Bone marrow (tissue), 2 donors: ENCODE results near the gene TGOLN2.

Source experiments
- DNase-seq, 2 donors: peaks; one replicate each; lab custom pipeline; 2025; lab: John Stamatoyannopoulos, UW

Gene TGOLN2

DNA sequence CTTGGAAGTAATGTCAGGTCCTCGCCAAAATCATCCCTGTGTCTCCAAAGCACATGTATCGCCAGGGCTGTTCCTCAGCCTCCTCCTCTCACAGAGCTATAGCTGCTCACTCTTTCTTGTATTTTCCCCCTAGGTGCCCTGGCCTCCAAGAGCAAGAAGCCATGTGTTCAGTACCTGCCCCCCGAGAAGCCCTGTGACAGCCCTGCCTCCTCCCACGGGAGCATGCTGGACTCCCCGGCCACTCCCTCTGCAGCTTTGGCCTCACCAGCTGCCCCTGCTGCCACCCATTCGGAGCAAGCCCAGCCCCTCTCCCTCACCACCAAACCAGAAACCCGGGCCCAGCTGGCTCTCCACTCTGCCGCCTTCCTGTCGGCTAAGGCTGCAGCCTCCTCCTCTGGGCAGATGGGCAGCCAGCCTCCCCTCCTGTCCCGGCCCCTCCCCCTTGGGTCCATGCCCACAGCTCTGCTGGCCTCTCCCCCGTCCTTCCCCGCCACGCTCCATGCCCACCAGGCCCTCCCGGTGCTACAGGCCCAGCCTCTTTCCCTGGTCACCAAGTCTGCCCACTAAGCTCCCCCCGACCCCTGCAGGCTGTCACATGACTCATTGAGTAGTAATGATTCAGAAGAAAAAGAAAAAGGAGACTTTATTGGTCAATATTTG lies 18.8 kb downstream of the TGOLN2 start:
- DNase-seq = no peak

- DNase-seq = no peak
Measured at GRCh38 chr2:85308201-85308600, 19.6 kb downstream of the TGOLN2 start.

DNA sequence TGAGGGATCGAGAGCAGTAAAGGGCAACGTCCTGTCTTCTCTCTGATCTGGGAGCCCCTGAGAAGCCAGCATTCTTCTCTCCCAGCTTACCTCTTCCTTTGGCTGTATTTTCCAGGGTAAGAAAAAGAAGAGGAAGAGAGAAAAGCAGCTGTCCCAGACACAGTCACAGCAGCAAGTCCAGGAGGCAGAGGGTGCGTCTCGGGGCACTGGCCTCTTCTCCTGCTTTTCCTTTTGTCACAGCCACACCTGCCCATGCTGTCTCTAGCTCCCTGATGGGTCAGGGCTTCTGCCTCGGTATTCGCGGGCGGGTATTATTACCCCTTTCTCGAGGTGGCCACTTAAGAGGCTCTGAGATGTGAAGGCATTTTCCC lies 20.3 kb downstream of the TGOLN2 start:
- DNase-seq = no peak

GRCh38 chr2:85303780-85304531 lies 23.8 kb downstream of the TGOLN2 start:
- no peak for DNase-seq

DNA sequence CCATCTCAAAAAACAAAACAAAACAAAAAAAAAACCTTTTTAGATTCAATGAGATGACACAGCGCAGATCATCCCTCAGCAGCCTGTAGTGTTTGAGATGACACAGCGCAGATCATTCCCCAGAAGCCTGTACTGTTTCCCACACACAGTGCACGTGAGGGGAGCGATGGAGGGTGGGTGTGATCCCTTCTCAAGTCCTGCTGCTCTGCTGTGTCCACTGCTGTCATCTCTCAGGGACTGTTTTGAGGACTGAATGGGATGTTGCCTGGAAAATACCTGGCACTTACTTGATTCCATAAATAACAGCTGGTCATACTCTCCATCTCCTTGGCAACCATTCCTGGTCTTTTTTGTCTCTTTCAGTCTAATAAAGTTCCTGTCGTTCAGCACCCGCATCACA lies 25.7 kb downstream of the TGOLN2 start:
- no peak for DNase-seq

- peak in 1 of 2 donors; percentile 76 for DNase-seq
Measured at GRCh38 chr2:85291425-85292023, 36.3 kb downstream of the TGOLN2 start.

DNA sequence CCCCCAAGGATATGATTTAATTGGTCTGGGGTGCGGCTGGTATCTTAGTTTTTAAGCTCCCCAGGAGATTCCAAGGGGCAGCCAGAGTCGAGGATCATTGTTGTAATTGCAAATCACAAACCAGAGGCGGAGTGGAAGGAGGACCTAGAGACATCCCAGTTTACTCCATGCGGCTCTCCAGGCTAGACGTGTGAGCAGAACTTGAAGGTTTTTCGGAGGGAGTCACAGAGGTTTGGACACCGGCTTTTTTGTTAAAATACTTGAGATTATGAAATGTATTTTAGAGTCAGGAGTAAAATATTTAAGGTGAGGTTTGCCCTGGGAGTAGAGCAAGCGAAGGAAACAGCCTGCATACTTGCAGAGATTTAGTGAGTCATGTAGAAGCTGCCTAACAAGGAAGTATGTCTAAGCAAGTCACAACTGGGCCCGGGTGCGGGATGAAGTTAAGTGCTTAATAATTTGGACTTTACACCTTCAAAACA lies 39.5 kb downstream of the TGOLN2 start:
- DNase-seq = no peak

DNA sequence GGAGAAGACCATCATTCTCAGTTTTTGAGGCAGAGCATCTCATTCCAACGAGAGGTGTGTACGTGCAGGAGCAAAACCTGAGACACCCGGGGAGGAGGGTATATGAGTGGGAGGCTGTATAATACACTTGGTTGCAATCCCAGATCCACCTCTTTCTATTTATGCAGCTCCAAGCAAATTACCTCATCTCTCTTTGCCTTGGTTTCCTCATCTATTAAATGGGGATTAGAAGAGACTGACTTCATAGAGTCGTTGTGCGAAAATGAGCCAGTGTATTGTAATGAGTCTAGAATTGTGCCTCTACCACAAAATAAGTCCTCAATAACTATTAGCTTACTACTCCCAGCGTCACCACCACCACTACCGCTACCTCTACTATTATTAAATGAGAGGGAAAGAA lies 40.1 kb downstream of the TGOLN2 start:
- DNase-seq = no peak

- DNase-seq = no peak
Measured at GRCh38 chr2:85286918-85287317, 40.9 kb downstream of the TGOLN2 start.

DNA sequence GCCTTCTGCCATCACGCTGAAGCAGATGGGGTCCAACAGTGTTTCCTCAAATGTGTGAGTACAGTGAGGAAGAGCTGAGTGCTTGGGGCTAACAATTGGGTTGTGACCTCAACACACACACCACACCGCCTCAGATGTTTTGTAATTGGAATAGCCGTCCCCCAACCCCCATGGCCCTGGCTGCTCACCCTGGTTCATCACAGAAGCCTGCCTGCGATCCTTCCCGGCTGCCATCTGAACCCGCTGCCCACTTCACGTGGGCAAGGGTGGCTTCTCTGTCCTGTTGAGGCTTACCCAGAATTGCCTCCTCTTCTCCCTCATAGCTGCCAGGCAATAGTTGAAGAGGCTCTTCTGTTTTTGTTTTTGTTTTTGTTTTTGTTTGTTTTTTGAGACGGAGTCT lies 44.1 kb downstream of the TGOLN2 start:
- DNase-seq = no peak

- DNase-seq = no peak
Measured at GRCh38 chr2:85282914-85283313, 44.9 kb downstream of the TGOLN2 start.

- DNase-seq = no peak
Measured at GRCh38 chr2:85281553-85281952, 46.2 kb downstream of the TGOLN2 start.

GRCh38 chr2:85278361-85278760 lies 49.4 kb downstream of the TGOLN2 start:
- no peak for DNase-seq

DNA sequence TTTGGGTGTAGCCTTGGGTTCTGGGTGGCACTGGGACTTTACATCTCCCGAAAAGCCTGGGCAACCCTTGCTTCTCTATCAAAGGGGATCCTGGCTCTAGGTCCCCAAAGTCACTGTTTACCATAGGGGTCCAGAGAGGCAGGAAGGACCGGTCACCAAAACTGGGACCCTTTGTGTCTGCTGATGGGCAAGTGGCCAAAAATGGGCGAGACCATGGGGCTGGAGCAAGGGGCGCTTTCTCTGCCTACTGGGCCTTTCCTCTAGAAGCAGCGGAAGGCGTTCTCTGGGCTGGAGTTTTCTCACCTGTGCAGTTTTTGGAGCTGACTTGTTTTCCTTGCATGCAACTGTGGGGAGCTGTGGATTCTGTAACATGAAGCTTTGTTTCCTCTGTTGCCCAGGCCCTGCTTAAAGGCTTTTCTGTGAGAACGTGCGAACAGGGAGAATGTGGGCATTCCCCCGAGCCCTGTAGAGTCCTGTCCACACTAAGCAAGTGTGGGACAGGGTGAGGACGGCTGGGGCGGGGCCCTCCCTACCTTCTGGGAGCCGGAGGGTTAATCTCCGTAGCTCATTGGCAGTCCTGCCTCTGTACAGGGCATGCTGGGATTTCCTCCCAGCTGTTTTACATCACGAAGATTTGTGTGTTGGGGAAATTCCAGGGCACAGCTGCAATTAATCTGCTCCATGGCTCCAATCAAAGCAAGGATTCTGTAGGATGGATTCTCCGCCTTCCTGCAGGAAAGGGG lies 50.2 kb downstream of the TGOLN2 start:
- DNase-seq = no peak

GRCh38 chr2:85276571-85277118 lies 51.1 kb downstream of the TGOLN2 start:
- no peak for DNase-seq

DNA sequence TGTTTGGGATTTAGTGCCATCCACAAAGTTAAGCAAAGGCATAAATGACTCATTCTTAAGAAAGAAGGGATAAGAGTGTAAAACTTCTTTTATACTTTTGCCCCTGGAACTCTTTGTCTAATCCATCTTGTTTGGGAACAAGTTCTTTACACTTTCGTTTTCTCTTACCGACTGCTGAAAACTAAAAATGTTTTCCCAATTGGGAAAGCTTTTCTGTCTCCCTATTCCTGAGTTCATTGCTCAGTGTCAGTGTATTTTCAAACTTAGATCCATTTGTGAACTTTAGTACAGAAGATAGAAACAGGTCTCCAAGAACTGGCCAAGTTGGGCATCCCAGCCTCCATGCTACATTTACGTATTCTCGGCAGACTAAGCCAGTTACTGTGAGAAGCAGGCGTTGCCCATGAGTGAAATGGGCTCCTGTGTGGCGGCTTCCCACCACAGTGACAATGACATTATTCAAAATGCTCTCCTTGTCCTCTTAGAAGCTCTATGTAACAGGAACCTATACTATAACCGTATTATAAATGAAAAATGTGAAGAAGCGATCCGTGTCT lies 51.7 kb downstream of the TGOLN2 start:
- DNase-seq = no peak

DNA sequence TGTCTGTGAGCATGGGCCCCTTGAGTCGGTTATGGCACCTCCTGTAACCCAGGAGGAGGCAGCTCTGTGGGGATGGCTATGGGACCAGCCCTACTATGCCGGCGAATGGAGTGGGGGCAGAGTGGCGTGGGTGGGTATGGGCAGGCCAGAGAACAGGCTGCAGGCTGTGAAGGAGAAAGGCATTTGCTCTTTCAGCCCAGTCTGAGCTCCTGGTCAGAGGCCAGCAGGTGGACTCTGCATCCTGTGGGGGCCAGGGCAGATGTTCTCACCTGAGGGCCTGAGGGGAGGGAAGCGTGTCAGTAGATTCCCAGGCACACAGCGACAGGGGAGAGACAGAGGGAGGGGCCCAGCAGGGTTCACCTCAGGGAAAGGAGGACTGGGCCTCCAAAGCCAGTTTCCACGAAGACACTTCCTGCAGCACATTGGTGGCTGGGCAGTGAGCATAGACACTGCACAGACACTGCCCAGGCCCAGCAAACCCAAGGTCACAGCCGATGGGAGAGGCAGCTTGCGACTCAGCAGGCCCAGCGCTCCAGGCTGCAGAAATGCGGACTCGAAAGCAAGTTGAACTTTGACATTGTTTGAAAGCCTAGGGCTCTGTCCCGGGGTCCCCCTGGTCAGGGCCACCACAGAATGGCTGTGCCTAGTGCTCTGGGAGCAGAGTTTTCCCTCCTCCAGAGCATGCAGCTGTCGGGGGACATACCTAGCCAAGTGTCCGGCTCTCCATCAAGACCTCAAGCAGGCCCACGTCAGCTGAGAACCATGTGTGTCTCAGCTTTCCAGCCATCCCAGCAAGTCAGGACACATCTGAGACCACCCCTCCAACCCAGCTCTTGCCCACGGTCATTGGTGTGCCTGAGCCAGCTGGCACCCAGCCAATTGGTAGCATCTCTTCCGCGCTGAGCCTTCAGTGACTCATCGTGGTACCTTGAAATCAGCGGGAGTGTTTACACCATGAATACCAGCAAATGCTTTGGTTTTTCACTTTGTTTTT lies 53.8 kb downstream of the TGOLN2 start:
- DNase-seq = no peak

- DNase-seq = no peak
Measured at GRCh38 chr2:85272357-85272756, 55.4 kb downstream of the TGOLN2 start.

DNA sequence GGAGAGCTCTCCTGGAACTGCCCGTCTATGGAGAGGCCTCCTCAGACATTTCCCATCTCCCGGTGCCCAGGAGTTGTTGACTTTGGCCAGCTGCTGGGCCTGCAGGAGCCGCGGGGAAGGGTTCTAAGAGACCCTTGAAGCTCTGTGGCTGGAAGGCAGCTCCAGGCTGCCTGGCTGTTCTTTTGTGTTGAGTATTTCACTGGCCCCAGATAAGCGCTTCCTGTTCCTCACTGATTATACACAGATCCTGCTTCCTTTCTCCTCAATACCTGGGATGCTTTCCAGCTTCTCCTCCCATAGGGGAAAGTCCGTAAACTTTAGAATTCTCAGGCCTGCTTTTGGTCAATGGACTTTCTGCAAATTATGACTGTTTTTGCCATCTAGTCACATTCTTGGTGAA lies 57.8 kb downstream of the TGOLN2 start:
- no peak for DNase-seq
